CD14-positive monocyte (primary cell): ENCODE results near the gene VAT1. TPM values are rescaled to one million over a fixed set of nuclear protein-coding genes. Genes with fewer than 3 reads are reported as not detected.

Experiments used
- DNase-seq, 3 donors: peaks; one replicate each; pipeline ENCODE4 v3.0.0-alpha.2; 2011 to 2022
- H2AFZ ChIP-seq: 2 replicates; pipeline ENCODE4 v1.6.0; 2012; ENCODE audit warnings: mild to moderate bottlenecking, low read depth, low read length, inconsistent platforms; ENCODE audit not compliant: insufficient read depth, poor library complexity, severe bottlenecking
- H3K27ac ChIP-seq, 2 donors: 1 replicate in 1 of 2; 2 replicates in 1 of 2; pipeline ENCODE4 v1.5.1; 2012 to 2013; ENCODE audit warnings: low read length in 2 of 2, control low read depth in 1 of 2, inconsistent platforms in 1 of 2, low read depth in 1 of 2, mild to moderate bottlenecking in 1 of 2
- H3K27me3 ChIP-seq, 2 donors: one replicate each; pipeline versions ENCODE4 v1.6.0 to v1.6.1; 2011 to 2013; ENCODE audit warnings: low read length in 2 of 2; ENCODE audit not compliant: control insufficient read depth in 2 of 2, insufficient read depth in 2 of 2
- H3K36me3 ChIP-seq, 2 donors: replicated peaks in 1 of 2; 1 replicate in 1 of 2; 2 replicates in 1 of 2; pipeline versions ENCODE4 v1.5.1 to v1.6.1; 2012 to 2013; ENCODE audit warnings: low read length in 2 of 2, control low read depth in 1 of 2, inconsistent platforms in 1 of 2, mild to moderate bottlenecking in 1 of 2; ENCODE audit not compliant: insufficient read depth in 2 of 2, control insufficient read depth in 1 of 2
- H3K4me1 ChIP-seq, 2 donors: 1 replicate in 1 of 2; 2 replicates in 1 of 2; pipeline versions ENCODE4 v1.5.1 to v1.6.1; 2012 to 2013; ENCODE audit warnings: low read length in 2 of 2, control low read depth in 1 of 2, inconsistent platforms in 1 of 2, mild to moderate bottlenecking in 1 of 2, moderate library complexity in 1 of 2; ENCODE audit not compliant: insufficient read depth in 2 of 2, control insufficient read depth in 1 of 2
- H3K4me2 ChIP-seq: replicated peaks from 2 replicates; pipeline ENCODE3; 2012; ENCODE audit warnings: low read length, moderate library complexity, mild to moderate bottlenecking; ENCODE audit not compliant: poor library complexity, severe bottlenecking; ENCODE audit errors: extremely low read depth
- H3K4me3 ChIP-seq, 3 experiments: fragments of 200-600 bp in 1 of 3; sonication (generic) in 1 of 3; replicated peaks in 1 of 3; 1 replicate in 2 of 3; 2 replicates in 1 of 3; pipeline ENCODE4 v1.5.1; 2011 to 2013; ENCODE audit warnings: low read length in 3 of 3, mild to moderate bottlenecking in 3 of 3, control low read depth in 2 of 3, low read depth in 2 of 3, inconsistent platforms in 1 of 3, moderate library complexity in 1 of 3
- H3K79me2 ChIP-seq: 2 replicates; pipeline ENCODE4 v1.6.0; 2012; ENCODE audit warnings: mild to moderate bottlenecking, control low read depth, inconsistent platforms, low read length, moderate library complexity; ENCODE audit not compliant: insufficient read depth
- H3K9ac ChIP-seq: 2 replicates; pipeline ENCODE4 v1.6.0; 2017; ENCODE audit warnings: low read length, mild to moderate bottlenecking; ENCODE audit not compliant: insufficient read depth, poor library complexity, severe bottlenecking
- H3K9me3 ChIP-seq, 2 donors: replicated peaks in 1 of 2; 1 replicate in 1 of 2; 2 replicates in 1 of 2; pipeline versions ENCODE4 v1.5.1 to v1.6.1; 2012 to 2013; ENCODE audit warnings: low read length in 2 of 2, control low read depth in 1 of 2; ENCODE audit not compliant: control insufficient read depth in 1 of 2, insufficient read depth in 1 of 2
- H4K20me1 ChIP-seq: 2 replicates; pipeline ENCODE4 v1.6.0; 2012; ENCODE audit warnings: mild to moderate bottlenecking, low read length, control low read depth, moderate library complexity; ENCODE audit not compliant: insufficient read depth
- H3K27ac Mint-ChIP-seq, 7 donors: one replicate each; pipeline ENCODE4 v1.8.0; 2020; ENCODE audit warnings: mild to moderate bottlenecking in 7 of 7, mixed read lengths in 7 of 7, moderate library complexity in 6 of 7, inconsistent platforms in 2 of 7
- H3K27me3 Mint-ChIP-seq, 3 donors: one replicate each; pipeline ENCODE4 v1.8.0; 2021 to 2022; ENCODE audit warnings: low read depth in 3 of 3, mild to moderate bottlenecking in 3 of 3, mixed read lengths in 3 of 3, moderate library complexity in 3 of 3, inconsistent platforms in 1 of 3
- H3K36me3 Mint-ChIP-seq, 2 donors: one replicate each; pipeline ENCODE4 v1.8.0; 2020; ENCODE audit warnings: mixed read lengths in 2 of 2, inconsistent platforms in 1 of 2, mild to moderate bottlenecking in 1 of 2
- H3K4me1 Mint-ChIP-seq: one replicate; pipeline ENCODE4 v1.8.0; 2020; ENCODE audit warnings: mild to moderate bottlenecking, mixed read lengths
- H3K4me3 Mint-ChIP-seq, 2 donors: one replicate each; pipeline ENCODE4 v1.8.0; 2020; ENCODE audit warnings: mild to moderate bottlenecking in 2 of 2, mixed read lengths in 2 of 2, moderate library complexity in 1 of 2
- H3K9me3 Mint-ChIP-seq, 7 donors: one replicate each; pipeline ENCODE4 v1.8.0; 2020 to 2022; ENCODE audit warnings: mixed read lengths in 7 of 7, mild to moderate bottlenecking in 6 of 7, moderate library complexity in 6 of 7, inconsistent platforms in 2 of 7
- CTCF ChIP-seq: fragments of 200-600 bp; IDR thresholded peaks from one replicate; pipeline ENCODE4 v1.8.0; 2022; ENCODE audit warnings: antibody characterized with exemption, mild to moderate bottlenecking
- WGBS: methylation state at CpG from one replicate; pipeline ENCODE4 v1.1.5; 2013; ENCODE audit warnings: missing lambda C conversion rate; ENCODE audit not compliant: insufficient coverage; 5-methylcytosine and 5-hydroxymethylcytosine counted together
- intact Hi-C, 2 donors: fragments of 100-400 bp; cut with micrococcal nuclease; formaldehyde crosslinking; loops; one replicate each; pipeline versions ENCODE4 v1.15.0 to v1.15.1; 2023
- polyA plus RNA-seq, 3 donors: library from polyadenylated mRNA; depleted of rRNA in 1 of 3; unstranded in 2 of 3; stranded (reverse) in 1 of 3; fragments of 300-500 nt in 2 of 3; fragments of >200 nt in 1 of 3; fragmentation: Illumina TruSeq in 2 of 3; gene quantifications; 1 replicate in 2 of 3; 2 replicates in 1 of 3; pipeline ENCODE4 v1.2.3, GENCODE V29; 2012 to 2021

The VAT1 gene
- polyA plus RNA-seq, 3 donors: 12.7 to 39.5 (median 38.0) TPM

GRCh38 chr17:43019418-43019817 is 2.8 kb downstream of the VAT1 start:
- Histone ChIP-seq H3K27ac (no peak overlapping the region), H3K9ac (no peak overlapping the region), H3K27me3 (peaks cover 0 to under 1% of the 10 kb centered on the region in 2 donors), H3K4me2 (peak overlapping the region; percentile 100), H3K4me3 (peak overlapping the region in 1 of 3 experiments; percentile 30), H3K9me3 (no peaks in the 10 kb centered on the region), H4K20me1 (peaks cover 17% of the 10 kb centered on the region), H3K4me1 (peaks cover 55 to 57% of the 10 kb centered on the region in 2 donors), H3K79me2 (peaks cover 19% of the 10 kb centered on the region), H3K36me3 (peaks cover 11 to 20% of the 10 kb centered on the region in 2 donors), H2AFZ (no peak overlapping the region)
- Mint-ChIP-seq H3K4me3 (peak overlapping the region; percentile 41 to 60), H3K36me3 (peaks cover 22 to 24% of the 10 kb centered on the region in 2 donors), H3K27me3 (peaks cover 0 to 8% (median 3%) of the 10 kb centered on the region in 3 donors), H3K9me3 (no peaks in the 10 kb centered on the region), H3K27ac (peak overlapping the region in 5 of 7 donors; percentile 57 to 85 (median 82)), H3K4me1 (peaks cover 59% of the 10 kb centered on the region)
- no peak for TF ChIP-seq CTCF
- 13% methylated on average over 3 of the region's 7 CpGs for WGBS
- intact Hi-C loops: loop anchor here in 1 of 2 donors (10.0 kb wide), 1 partner anchor 105 kb away; the partner anchor contains the start of gene BRCA1
- no peak for DNase-seq

- peak overlapping the region in 1 of 3 experiments; percentile 10 for H3K4me3 ChIP-seq
- no peaks in the 10 kb centered on the region for H3K27me3 ChIP-seq
- H3K9ac ChIP-seq: no peak overlapping the region
- H3K27me3 Mint-ChIP-seq: peaks cover 0 to 4% (median 0%) of the 10 kb centered on the region in 3 donors
- no peaks in the 10 kb centered on the region for H3K9me3 Mint-ChIP-seq
- WGBS: no CpG with 5 or more reads among the region's 4 CpGs
- intact Hi-C loops: loop anchor here in 1 of 2 donors (10.0 kb wide), 1 partner anchor 106 kb away; the partner anchor contains the start of gene BRCA1
- DNase-seq: peak in 1 of 3 donors; percentile 35
- H3K9me3 ChIP-seq: no peaks in the 10 kb centered on the region
- H2AFZ ChIP-seq: no peak overlapping the region
- peaks cover 55 to 57% of the 10 kb centered on the region in 2 donors for H3K4me1 ChIP-seq
- H3K4me2 ChIP-seq: peak overlapping the region; percentile 100
- TF ChIP-seq CTCF: no peak
- peaks cover 19% of the 10 kb centered on the region for H3K79me2 ChIP-seq
- peaks cover 27% of the 10 kb centered on the region in 2 donors for H3K36me3 Mint-ChIP-seq
- H3K27ac Mint-ChIP-seq: peak overlapping the region; percentile 72 to 91 (median 84)
- peak overlapping the region; percentile 25 to 54 for H3K4me3 Mint-ChIP-seq
- H3K4me1 Mint-ChIP-seq: peaks cover 59% of the 10 kb centered on the region
- peaks cover 18% of the 10 kb centered on the region for H4K20me1 ChIP-seq
- H3K36me3 ChIP-seq: peaks cover 16 to 25% of the 10 kb centered on the region in 2 donors
- peak overlapping the region in 1 of 2 donors; percentile 54 for H3K27ac ChIP-seq
Measured at GRCh38 chr17:43018932-43019331, 3.3 kb downstream of the VAT1 start.
